Common myeloid progenitor, CD34-positive (primary cell): ENCODE measurements around the gene PLXNA4.
A peak's percentile ranks its signal among the peaks of the same experiment; 100 is the strongest.

Experiments used
- CTCF ChIA-PET: fragments of 350-600 bp; sonication (Branson Sonifier 250); formaldehyde crosslinking; loops from one replicate; lab custom pipeline; 2021; ENCODE audit warnings: antibody characterized with exemption; lab: Charles Lee
- POLR2A ChIA-PET: fragments of 350-600 bp; sonication (Branson Sonifier 250); formaldehyde crosslinking; loops from one replicate; lab custom pipeline; 2021; ENCODE audit warnings: antibody characterized with exemption; lab: Charles Lee
- DNase-seq, 3 donors: peaks; one replicate each; pipeline versions ENCODE4 v3.0.0 to v3.0.0-alpha.2; 2013
- H3K27ac ChIP-seq, 2 experiments: 1 replicate in 1 of 2; 2 replicates in 1 of 2; pipeline ENCODE4 v1.7.0; 2013; ENCODE audit warnings: inconsistent platforms in 2 of 2, low read length in 2 of 2, mild to moderate bottlenecking in 2 of 2, low read depth in 1 of 2, moderate library complexity in 1 of 2; ENCODE audit not compliant: severe bottlenecking in 2 of 2, insufficient read depth in 1 of 2, poor library complexity in 1 of 2
- H3K27me3 ChIP-seq, 5 experiments: replicated peaks in 2 of 5; 1 replicate in 3 of 5; 2 replicates in 2 of 5; pipeline versions ENCODE4 v1.6.1 to v1.7.0; 2013; ENCODE audit warnings: low read length in 4 of 5, mild to moderate bottlenecking in 2 of 5, moderate library complexity in 2 of 5, inconsistent platforms in 1 of 5; ENCODE audit not compliant: insufficient read depth in 5 of 5, control insufficient read depth in 4 of 5
- H3K36me3 ChIP-seq, 4 experiments: 1 replicate in 2 of 4; 2 replicates in 2 of 4; pipeline versions ENCODE4 v1.6.1 to v1.7.0; 2013; ENCODE audit warnings: low read length in 3 of 4, control low read depth in 1 of 4, mild to moderate bottlenecking in 1 of 4; ENCODE audit not compliant: control insufficient read depth in 4 of 4, insufficient read depth in 4 of 4
- H3K4me1 ChIP-seq, 4 experiments: 1 replicate in 3 of 4; 2 replicates in 1 of 4; pipeline versions ENCODE4 v1.6.1 to v1.7.1; 2013; ENCODE audit warnings: low read length in 3 of 4, mild to moderate bottlenecking in 3 of 4, control low read depth in 1 of 4, inconsistent platforms in 1 of 4, moderate library complexity in 1 of 4; ENCODE audit not compliant: control insufficient read depth in 4 of 4, insufficient read depth in 4 of 4; ENCODE audit errors: control extremely low read depth in 1 of 4
- H3K4me3 ChIP-seq, 7 experiments: 1 replicate in 4 of 7; 2 replicates in 3 of 7; pipeline versions ENCODE4 v1.5.1 to v1.7.0; 2013; ENCODE audit warnings: mild to moderate bottlenecking in 7 of 7, low read length in 6 of 7, moderate library complexity in 6 of 7, inconsistent platforms in 2 of 7, low read depth in 2 of 7, control low read depth in 1 of 7; ENCODE audit not compliant: insufficient read depth in 4 of 7, control insufficient read depth in 1 of 7; ENCODE audit errors: extremely low read depth in 1 of 7
- H3K9me3 ChIP-seq, 5 experiments: 1 replicate in 4 of 5; 2 replicates in 1 of 5; pipeline versions ENCODE4 v1.6.1 to v1.7.1; 2013; ENCODE audit warnings: low read length in 4 of 5, mild to moderate bottlenecking in 2 of 5, inconsistent platforms in 1 of 5, low read depth in 1 of 5, moderate library complexity in 1 of 5; ENCODE audit not compliant: control insufficient read depth in 4 of 5, insufficient read depth in 2 of 5; ENCODE audit errors: control extremely low read depth in 1 of 5
- WGBS: methylation state at CpG from one replicate; pipeline ENCODE4 v1.1.5; 2013; ENCODE audit not compliant: insufficient coverage; 5-methylcytosine and 5-hydroxymethylcytosine counted together

The PLXNA4 gene

DNA sequence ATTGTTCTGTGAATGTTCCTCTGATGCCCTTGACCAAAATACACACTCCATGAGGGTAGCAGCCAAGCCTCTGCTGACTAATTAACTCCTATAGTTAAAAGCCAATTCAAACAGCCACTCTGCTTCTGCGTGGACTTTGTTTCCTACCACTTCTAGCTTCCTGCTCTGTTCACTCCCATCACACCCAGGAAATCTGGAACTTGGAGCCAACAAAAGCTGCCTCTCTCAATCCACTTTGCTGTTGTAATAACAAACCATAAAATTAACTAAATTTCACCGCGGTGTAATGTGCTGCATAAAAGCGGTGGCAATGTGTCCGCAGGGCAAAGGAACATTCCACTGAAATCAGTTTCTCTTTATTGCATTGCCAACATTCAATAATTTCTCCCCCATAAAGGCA, 239.5 kb downstream of the PLXNA4 start:
- POLR2A ChIA-PET = no interaction called here
- no peak overlapping the region for H3K4me3 ChIP-seq
- no peaks in the 10 kb centered on the region for H3K4me1 ChIP-seq
- DNase-seq = no peak
- WGBS = 87% methylated on average over 5 of the region's 5 CpGs
- H3K27me3 ChIP-seq = peaks cover 0 to 23% (median 8%) of the 10 kb centered on the region in 5 experiments
- no peak overlapping the region for H3K27ac ChIP-seq
- H3K36me3 ChIP-seq = no peaks in the 10 kb centered on the region
- no peaks in the 10 kb centered on the region for H3K9me3 ChIP-seq
- CTCF ChIA-PET = no interaction called here

DNA sequence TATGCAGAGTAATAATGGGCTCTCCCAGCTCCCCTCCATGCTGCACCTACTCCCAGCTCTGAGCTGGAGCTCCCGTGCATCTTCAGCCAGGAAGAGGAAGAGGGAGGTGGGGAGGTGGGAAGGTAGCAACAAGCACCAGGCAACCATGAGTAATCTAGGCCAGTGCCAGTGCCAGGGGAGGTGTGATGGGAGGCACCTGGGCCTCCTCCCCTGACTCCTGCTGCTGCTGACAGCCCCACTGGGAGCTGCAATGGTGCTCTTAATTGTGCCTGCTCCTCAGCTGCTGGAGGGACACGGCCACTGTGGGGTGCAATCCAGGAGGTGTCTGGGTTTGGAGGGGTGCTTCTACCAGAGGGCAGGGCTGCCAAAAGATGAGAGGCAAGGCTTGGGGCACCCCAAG, 243.0 kb downstream of the PLXNA4 start:
- Histone ChIP-seq H3K27ac (no peak overlapping the region), H3K9me3 (no peaks in the 10 kb centered on the region), H3K27me3 (peaks cover 0 to 15% (median 8%) of the 10 kb centered on the region in 5 experiments), H3K36me3 (no peaks in the 10 kb centered on the region), H3K4me1 (no peaks in the 10 kb centered on the region), H3K4me3 (no peak overlapping the region)
- 86% methylated on average over 2 of the region's 2 CpGs for WGBS
- ChIA-PET CTCF (interaction anchor here (0.6 kb wide), 1 partner anchor 35 kb away, joined by 3 read pairs; no protein-coding TSS in a partner anchor), POLR2A (no interaction called here)
- DNase-seq = no peak

DNA sequence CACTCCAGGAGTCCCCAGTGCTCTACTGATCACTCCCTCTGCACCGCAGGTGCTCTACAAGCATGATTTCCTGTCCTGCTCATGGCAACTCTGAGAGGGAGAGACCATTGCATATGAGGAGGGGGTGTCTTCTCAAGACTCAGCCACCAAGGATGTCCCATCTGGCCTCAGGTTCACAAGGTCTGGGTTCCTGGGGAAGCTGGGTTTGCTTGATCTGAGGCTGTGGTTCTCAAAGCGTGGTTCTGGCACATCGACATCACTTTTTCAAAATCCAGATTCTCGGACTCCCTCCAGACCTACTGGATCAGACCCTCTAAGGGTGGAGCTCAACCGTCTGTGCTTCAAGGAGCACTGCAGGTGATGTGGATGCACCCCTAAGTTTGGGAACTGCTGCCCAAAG, 247.5 kb downstream of the PLXNA4 start:
- no peak for DNase-seq
- 97% methylated on average over 4 of the region's 5 CpGs for whole genome bisulfite sequencing
- ChIA-PET POLR2A (no interaction called here), CTCF (no interaction called here)
- Histone ChIP-seq H3K4me3 (no peak overlapping the region), H3K4me1 (no peaks in the 10 kb centered on the region), H3K36me3 (no peaks in the 10 kb centered on the region), H3K27me3 (peaks cover 0 to 24% (median 10%) of the 10 kb centered on the region in 5 experiments), H3K9me3 (no peaks in the 10 kb centered on the region), H3K27ac (no peak overlapping the region)

DNA sequence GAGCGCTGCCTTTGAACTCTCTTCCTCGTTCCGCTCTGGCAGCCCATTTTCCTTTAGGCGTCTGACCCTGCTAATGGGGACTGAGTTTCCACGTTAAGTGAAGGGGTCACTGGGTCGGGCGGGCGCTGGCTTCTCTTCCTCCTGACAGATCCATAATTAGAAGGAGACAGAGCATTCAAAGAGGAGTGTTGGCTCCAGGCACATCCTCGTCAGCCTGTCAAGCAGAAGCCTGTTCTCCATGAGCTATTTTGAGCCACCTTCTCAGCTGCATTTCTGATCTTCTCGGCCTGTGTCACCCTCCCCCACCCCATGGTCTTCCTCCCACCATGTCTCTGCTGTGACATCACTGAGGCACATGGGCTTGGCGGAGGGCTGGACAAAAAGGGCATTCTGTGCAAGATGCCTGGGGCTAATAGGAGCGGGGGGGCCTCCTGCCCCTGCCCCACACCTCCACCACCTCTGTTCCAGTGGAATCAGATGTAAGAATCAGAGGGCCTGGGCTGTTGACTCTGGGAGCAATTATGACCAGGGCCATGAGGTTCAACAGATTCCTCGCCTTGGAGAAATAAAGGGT, 248.1 kb downstream of the PLXNA4 start:
- POLR2A ChIA-PET = no interaction called here
- DNase-seq = no peak
- Histone ChIP-seq H3K27ac (no peak overlapping the region), H3K4me1 (no peaks in the 10 kb centered on the region), H3K27me3 (peaks cover 0 to 24% (median 10%) of the 10 kb centered on the region in 5 experiments), H3K36me3 (no peaks in the 10 kb centered on the region), H3K9me3 (no peaks in the 10 kb centered on the region), H3K4me3 (no peak overlapping the region)
- WGBS = 82% methylated on average over 10 of the region's 13 CpGs
- CTCF ChIA-PET = no interaction called here

DNA sequence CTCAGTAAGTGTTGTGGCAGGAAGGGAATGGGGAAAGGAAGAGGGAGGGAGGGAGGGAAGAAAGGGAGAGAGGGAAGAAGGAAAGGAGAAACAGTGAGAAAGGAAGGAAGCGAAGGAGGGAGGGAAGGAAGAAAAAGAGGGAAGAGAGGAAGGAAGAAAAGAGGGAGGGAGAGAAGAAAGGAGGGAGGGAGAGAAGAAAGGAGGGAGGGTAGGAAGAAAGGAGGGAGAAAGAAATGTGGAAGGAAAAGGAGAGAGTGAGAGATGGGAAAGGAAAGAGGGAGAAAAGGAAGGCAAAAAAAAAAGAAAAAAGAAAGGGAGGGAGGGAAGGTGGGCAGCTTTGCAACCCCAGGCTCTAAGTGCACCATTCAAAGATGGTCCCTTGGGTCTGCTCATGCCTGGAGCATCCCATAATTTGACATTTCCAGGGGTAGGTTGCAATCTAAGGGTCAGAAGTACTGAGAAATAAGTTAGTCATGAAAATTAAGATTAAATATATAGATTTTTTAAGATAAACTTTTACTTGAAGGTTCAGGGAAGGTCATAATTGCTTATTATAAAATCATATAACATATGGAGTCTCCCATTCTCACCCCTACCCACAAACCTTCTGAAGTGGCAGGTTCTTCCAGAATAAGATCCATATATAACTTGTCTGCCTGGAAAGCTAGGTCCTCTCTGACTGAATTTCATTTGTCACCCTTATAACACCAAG, 249.2 kb downstream of the PLXNA4 start:
- Histone ChIP-seq H3K27me3 (peaks cover 0 to 24% (median 11%) of the 10 kb centered on the region in 5 experiments), H3K27ac (no peak overlapping the region), H3K4me1 (no peaks in the 10 kb centered on the region), H3K36me3 (no peaks in the 10 kb centered on the region), H3K9me3 (no peaks in the 10 kb centered on the region), H3K4me3 (no peak overlapping the region)
- CTCF ChIA-PET = no interaction called here
- POLR2A ChIA-PET = no interaction called here
- 83% methylated on average over 1 of the region's 1 CpG for WGBS
- no peak for DNase-seq

DNA sequence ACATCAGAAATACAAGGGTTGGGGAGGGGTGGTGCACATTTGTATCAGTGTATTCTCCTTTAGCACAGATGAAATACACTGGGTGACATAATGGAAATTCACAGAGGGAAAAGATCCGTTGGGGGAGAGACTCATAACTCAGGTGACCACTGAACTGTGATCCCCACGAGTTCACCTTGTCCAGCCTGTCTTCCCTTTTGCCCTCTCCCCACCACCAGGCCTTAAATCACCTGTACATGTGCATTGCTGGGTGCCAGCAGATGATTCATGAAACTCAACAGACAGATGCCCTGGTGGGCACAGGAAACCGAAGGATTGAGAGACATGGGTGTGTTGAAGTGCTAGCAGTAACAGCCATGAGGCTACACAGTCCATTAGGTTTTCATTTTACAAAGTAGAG, 253.3 kb downstream of the PLXNA4 start:
- H3K4me1 ChIP-seq = peaks cover 0 to 14% (median 8%) of the 10 kb centered on the region in 4 experiments
- ChIA-PET CTCF (no interaction called here), POLR2A (no interaction called here)
- H3K36me3 ChIP-seq = no peaks in the 10 kb centered on the region
- H3K27me3 ChIP-seq = peaks cover 0 to 44% (median 5%) of the 10 kb centered on the region in 5 experiments
- 100% methylated on average over 2 of the region's 3 CpGs for WGBS
- no peak for DNase-seq
- H3K9me3 ChIP-seq = no peaks in the 10 kb centered on the region
- no peak overlapping the region for H3K4me3 ChIP-seq
- H3K27ac ChIP-seq = no peak overlapping the region

DNA sequence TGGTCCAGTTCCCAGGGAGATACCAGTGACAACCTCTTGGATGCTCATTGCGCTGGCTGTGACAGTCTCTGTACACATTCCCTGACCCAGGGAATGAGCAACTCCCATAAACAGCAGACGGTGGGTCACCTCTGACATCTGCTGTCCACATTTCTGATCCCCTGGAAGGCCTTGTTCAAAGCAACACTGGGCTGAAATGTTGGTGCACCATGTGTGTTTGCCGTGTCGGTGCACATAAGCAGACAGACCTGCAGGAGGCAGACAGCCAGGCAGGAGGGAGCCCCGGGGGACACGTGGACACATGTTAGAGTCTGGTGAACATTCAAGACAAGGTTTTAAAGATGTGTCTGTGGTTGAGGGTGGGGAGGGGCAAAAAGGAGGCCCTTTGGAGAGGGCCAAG, 254.9 kb downstream of the PLXNA4 start:
- POLR2A ChIA-PET = interaction anchor here (1.2 kb wide), 1 partner anchor 10 kb away, joined by 3 read pairs; no protein-coding TSS in a partner anchor
- Histone ChIP-seq H3K36me3 (no peaks in the 10 kb centered on the region), H3K27ac (no peak overlapping the region), H3K27me3 (peaks cover 0 to 42% (median 6%) of the 10 kb centered on the region in 5 experiments), H3K4me3 (no peak overlapping the region), H3K4me1 (peaks cover 0 to 14% (median 8%) of the 10 kb centered on the region in 4 experiments), H3K9me3 (peaks cover 0 to 3% (median 0%) of the 10 kb centered on the region in 5 experiments)
- 69% methylated on average over 6 of the region's 6 CpGs for WGBS
- DNase-seq = peak in 2 of 3 donors; percentile 9 to 33
- CTCF ChIA-PET = interaction anchor here (5.6 kb wide), 1 partner anchor 257 kb away, joined by 38 read pairs; no protein-coding TSS in a partner anchor
